ENCODE results near the gene CTTN. TPM values are rescaled to one million over a fixed set of nuclear protein-coding genes. Genes with fewer than 3 reads are reported as not detected.

Gene CTTN
- total and polyA plus RNA-seq, 2 of the 8 experiments (the other 6 are each of a cell fraction or from before 2014, with no cell fraction given), result 84.6 to 216 TPM

GRCh38 chr11:70419307-70420007 lies 21.1 kb downstream of the CTTN start (continued):
- TF ChIP-seq YY1 (IDR thresholded peaks at IDR 0.05; ENCODE audit: low read depth, low read length) (no peak), RFX5 (IDR thresholded peaks at IDR 0.05; ENCODE audit: borderline replicate concordance, low read depth, low read length) (no peak), MAX (IDR thresholded peaks at IDR 0.05) (no peak), POLR2A (IDR thresholded peaks at IDR 0.05; ENCODE audit: control extremely low read depth in 1 of 2, low read depth in 2 of 2, low read length in 2 of 2) (no peak), CHD7 (IDR thresholded peaks at IDR 0.05; ENCODE audit: insufficient replicate concordance, low read length) (no peak)

Data from H1 (cell line).